K562 (cell line): Measurements from ENCODE around the gene SV2A. TPM values are rescaled to one million over a fixed set of nuclear protein-coding genes. Genes with fewer than 3 reads are reported as not detected.
"Not testable (repeated sequence)": the region's sequence is repeated elsewhere in the genome, so short reads cannot be mapped to it uniquely, and the experiment has no call there.

ENCODE experiments used
- ATAC-seq: fragments of 200-7000 bp; cut with Tn5 transposase; 3 replicates; pipeline ENCODE4 v1.9.1; 2020; ENCODE audit warnings: moderate library complexity
- BruUV-seq: library from RNA; stranded (reverse); fragments of 400-500 nt; replicated peaks from 2 replicates; lab custom pipeline; 2021; lab: Mats Ljungman, UMichigan
- CTCF ChIA-PET: fragments of 300-600 bp; formaldehyde crosslinking; extraction: SDS; loops from one replicate; lab custom pipeline; 2021; ENCODE audit warnings: low intra/inter-chr PET ratio; lab: Yijun Ruan, JAX
- POLR2A ChIA-PET: fragments of 300-600, 350-650 bp; sonication (Branson Sonifier 250); formaldehyde crosslinking; extraction: SDS; loops from one replicate; lab custom pipeline; 2021; ENCODE audit warnings: antibody characterized with exemption, inconsistent platforms; lab: Yijun Ruan, JAX
- DNase-seq, 4 experiments: peaks; one replicate each; pipeline versions ENCODE4 v3.0.0 to v3.0.0-alpha.2; 2011 to 2018; ENCODE audit warnings: low spot score in 3 of 4, mixed read lengths in 3 of 4; ENCODE audit errors: extremely low read depth in 1 of 4
- FAIRE-seq: peaks from 2 replicates; lab custom pipeline; 2011; peaks lifted over from hg19 to GRCh38; lab: Jason Lieb, UNC
- H2AFZ ChIP-seq: 2 replicates; pipeline ENCODE4 v1.6.0; 2011; ENCODE audit warnings: low read depth, low read length, control low read depth, inconsistent platforms
- H3K27ac ChIP-seq: fragments of 200-600 bp; 3 replicates; pipeline ENCODE4 v1.8.0; 2011; ENCODE audit warnings: low read depth, mild to moderate bottlenecking, control low read depth, inconsistent platforms, low read length, moderate library complexity, mixed read lengths; ENCODE audit errors: extremely low read depth
- H3K27me3 ChIP-seq, 2 experiments: fragments of 300-600 bp in 1 of 2; 2 replicates in 1 of 2; 3 replicates in 1 of 2; pipeline versions ENCODE4 v1.6.0 to v1.8.0; 2011; ENCODE audit warnings: inconsistent platforms in 2 of 2, low read length in 2 of 2, mild to moderate bottlenecking in 1 of 2, mixed read lengths in 1 of 2, moderate library complexity in 1 of 2; ENCODE audit not compliant: control insufficient read depth in 2 of 2, insufficient read depth in 2 of 2
- H3K36me3 ChIP-seq: fragments of 300-600 bp; 3 replicates; pipeline ENCODE4 v1.8.0; 2011; ENCODE audit warnings: mild to moderate bottlenecking, low read length, inconsistent platforms; ENCODE audit not compliant: control insufficient read depth, insufficient read depth
- H3K4me1 ChIP-seq, 2 experiments: fragments of 200-600 bp in 1 of 2; replicated peaks in 1 of 2; 2 replicates in 1 of 2; 3 replicates in 1 of 2; pipeline versions ENCODE4 v1.5.1 to v1.8.0; 2011; ENCODE audit warnings: inconsistent platforms in 2 of 2, low read length in 2 of 2, mild to moderate bottlenecking in 1 of 2, mixed read lengths in 1 of 2, moderate library complexity in 1 of 2; ENCODE audit not compliant: control insufficient read depth in 2 of 2, insufficient read depth in 2 of 2
- H3K4me2 ChIP-seq: 2 replicates; pipeline ENCODE4 v1.6.1; 2011; ENCODE audit warnings: low read length, control low read depth, inconsistent platforms, mixed read lengths; ENCODE audit not compliant: insufficient read depth
- H3K4me3 ChIP-seq: fragments of 200-600 bp; sonication (generic), shearing (Covaris generic); 2 replicates; pipeline ENCODE4 v1.5.1; 2016; ENCODE audit warnings: control low read depth, inconsistent platforms
- H3K79me2 ChIP-seq: fragments of 200-600 bp; 3 replicates; pipeline ENCODE4 v1.8.0; 2011; ENCODE audit warnings: low read length, inconsistent platforms; ENCODE audit not compliant: control insufficient read depth, insufficient read depth
- H3K9ac ChIP-seq, 2 experiments: 2 replicates each; pipeline versions ENCODE4 v1.6.0 to v1.6.1; 2011; ENCODE audit warnings: low read depth in 2 of 2, low read length in 2 of 2, control low read depth in 1 of 2, inconsistent platforms in 1 of 2, mild to moderate bottlenecking in 1 of 2, mixed read lengths in 1 of 2; ENCODE audit not compliant: insufficient read depth in 1 of 2
- H3K9me1 ChIP-seq: one replicate; pipeline ENCODE4 v1.6.0; 2011; ENCODE audit warnings: inconsistent platforms, mild to moderate bottlenecking, low read length, moderate library complexity; ENCODE audit not compliant: control insufficient read depth, insufficient read depth
- H3K9me3 ChIP-seq: replicated peaks from 2 replicates; pipeline ENCODE4 v1.5.1; 2011; ENCODE audit warnings: low read depth, low read length, inconsistent platforms; ENCODE audit not compliant: control insufficient read depth, insufficient read depth
- H4K20me1 ChIP-seq: replicated peaks from 2 replicates; pipeline ENCODE4 v1.6.1; 2011; ENCODE audit warnings: low read length, inconsistent platforms, mixed read lengths; ENCODE audit not compliant: control insufficient read depth, insufficient read depth
- MAFF ChIP-seq: IDR thresholded peaks from 2 replicates; pipeline ENCODE4 v1.6.1; 2012; ENCODE audit warnings: low read length, improper control_type of control experiment
- MEF2D ChIP-seq: conservative IDR thresholded peaks from 2 replicates; pipeline ENCODE4 v1.6.1; 2016; ENCODE audit warnings: low read depth, missing genetic modification characterization, missing compliant biosample characterization
- NFE2 ChIP-seq: IDR thresholded peaks from 2 replicates; pipeline ENCODE4 v1.6.1; 2014; ENCODE audit warnings: antibody characterized with exemption, low read depth
- RFX1 ChIP-seq: fragments of 450-650 bp; IDR thresholded peaks from 2 replicates; pipeline ENCODE4 v1.6.1; 2016; ENCODE audit warnings: mild to moderate bottlenecking, moderate library complexity
- ZNF12 ChIP-seq: sonication (generic); formaldehyde crosslinking; IDR thresholded peaks from 2 replicates; pipeline ENCODE4 v1.4.0; 2020; ENCODE audit warnings: mild to moderate bottlenecking, missing genetic modification reagents
- ZNF165 ChIP-seq: fragments of 250-450 bp; sonication (Bioruptor Pico); IDR thresholded peaks from 2 replicates; pipeline ENCODE4 v1.4.0; 2020; ENCODE audit warnings: borderline replicate concordance
- ZNF507 ChIP-seq: conservative IDR thresholded peaks from 2 replicates; pipeline ENCODE4 v1.6.1; 2017; ENCODE audit warnings: missing genetic modification characterization, missing compliant biosample characterization
- WGBS: fragments of 100-300 bp; shearing (Covaris generic); methylation state at CpG from one replicate; pipeline ENCODE4 v1.1.6; 2016; ENCODE audit warnings: low coverage, mixed read lengths; ENCODE audit not compliant: insufficient coverage; ENCODE audit errors: missing lambda C conversion rate; 5-methylcytosine and 5-hydroxymethylcytosine counted together
- in situ Hi-C: fragments of 300-500 bp; cut with MboI; formaldehyde crosslinking; loops from 4 replicates; pipeline ENCODE4 v1.15.0; 2018; ENCODE audit warnings: inconsistent platforms, mixed read lengths
- intact Hi-C: fragments of 100-400 bp; cut with micrococcal nuclease; formaldehyde crosslinking; loops from 2 replicates; pipeline ENCODE4 v1.14.2; 2022
- polyA plus RNA-seq, 8 experiments: library from polyadenylated mRNA; depleted of rRNA in 4 of 8; stranded (reverse) in 5 of 8; unstranded in 3 of 8; fragments of >200 nt; fragmentation: Nextera tagmentation in 2 of 8; fragmentation: Illumina TruSeq in 1 of 8; extraction: Ambion mirVana in 2 of 8; extraction: Trizol in 1 of 8; gene quantifications; 2 replicates each; pipeline versions ENCODE4 v1.2.1 to v1.2.3, GENCODE V29; 2011 to 2014; ENCODE audit warnings: inconsistent platforms in 1 of 8, missing spikeins in 1 of 8
- total RNA-seq, 7 experiments: library from RNA; depleted of rRNA in 6 of 7; stranded (reverse); fragments of >200 nt in 6 of 7; fragmentation: Illumina TruSeq in 2 of 7; extraction: Trizol in 2 of 7; gene quantifications; 2 replicates each; pipeline versions ENCODE4 v1.2.1 to v1.2.3, GENCODE V29; 2011 to 2021; ENCODE audit warnings: low replicate concordance in 1 of 7
- TF ChIP-seq, protein P1 (sequence below): fragments of 450-650 bp; IDR thresholded peaks from 2 replicates; pipeline ENCODE4 v1.6.1; 2016; ENCODE audit warnings: borderline replicate concordance

Gene SV2A
- total and polyA plus RNA-seq, 9 of the 15 experiments (the other 6 are each of a cell fraction or from before 2014, with no cell fraction given): 0.07 to 0.22 (median 0.11) TPM; not detected in 1

DNA sequence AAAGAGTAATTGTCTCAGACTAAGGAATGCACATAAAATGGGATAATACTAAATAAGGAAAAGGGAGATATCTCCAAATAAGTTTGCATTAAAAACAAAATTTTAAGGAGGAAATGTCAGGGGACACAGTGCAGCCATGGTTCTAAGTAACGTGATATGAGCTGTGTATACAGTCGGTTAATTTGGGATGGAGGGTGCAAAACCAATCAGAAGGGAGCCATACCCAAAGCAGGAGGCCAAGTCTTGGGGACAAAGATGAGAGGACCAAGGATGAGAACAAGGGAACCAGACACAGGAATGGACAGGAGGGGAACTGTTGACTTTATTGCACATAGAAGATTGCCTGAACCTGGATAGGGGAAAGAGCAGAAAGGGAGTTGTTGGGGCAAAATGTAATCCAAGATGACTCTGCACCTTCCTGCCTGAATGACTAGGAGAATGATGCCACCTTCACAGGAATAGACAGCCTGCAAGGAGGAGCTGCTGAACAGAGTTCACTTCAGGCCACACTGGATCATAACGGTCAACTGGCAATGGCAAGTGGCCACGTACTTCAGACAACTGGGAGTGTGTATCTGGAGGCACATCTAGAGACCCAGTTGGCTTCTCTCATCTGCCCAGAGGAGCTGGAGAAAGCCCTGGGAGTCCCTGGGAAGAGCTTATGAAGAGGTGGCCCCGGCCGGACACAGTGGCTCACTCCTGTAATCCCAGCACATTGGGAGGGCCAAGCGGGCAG is 40.3 kb downstream of the SV2A start (continued):
- TF ChIP-seq, protein P1, sequence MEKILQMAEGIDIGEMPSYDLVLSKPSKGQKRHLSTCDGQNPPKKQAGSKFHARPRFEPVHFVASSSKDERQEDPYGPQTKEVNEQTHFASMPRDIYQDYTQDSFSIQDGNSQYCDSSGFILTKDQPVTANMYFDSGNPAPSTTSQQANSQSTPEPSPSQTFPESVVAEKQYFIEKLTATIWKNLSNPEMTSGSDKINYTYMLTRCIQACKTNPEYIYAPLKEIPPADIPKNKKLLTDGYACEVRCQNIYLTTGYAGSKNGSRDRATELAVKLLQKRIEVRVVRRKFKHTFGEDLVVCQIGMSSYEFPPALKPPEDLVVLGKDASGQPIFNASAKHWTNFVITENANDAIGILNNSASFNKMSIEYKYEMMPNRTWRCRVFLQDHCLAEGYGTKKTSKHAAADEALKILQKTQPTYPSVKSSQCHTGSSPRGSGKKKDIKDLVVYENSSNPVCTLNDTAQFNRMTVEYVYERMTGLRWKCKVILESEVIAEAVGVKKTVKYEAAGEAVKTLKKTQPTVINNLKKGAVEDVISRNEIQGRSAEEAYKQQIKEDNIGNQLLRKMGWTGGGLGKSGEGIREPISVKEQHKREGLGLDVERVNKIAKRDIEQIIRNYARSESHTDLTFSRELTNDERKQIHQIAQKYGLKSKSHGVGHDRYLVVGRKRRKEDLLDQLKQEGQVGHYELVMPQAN: no peak
- TF ChIP-seq MAFF (peak; percentile 17), RFX1 (no peak), ZNF507 (tag) (no peak), ZNF12 (no peak), MEF2D (tag) (no peak), ZNF165 (no peak), NFE2 (peak; percentile 74)

DNA sequence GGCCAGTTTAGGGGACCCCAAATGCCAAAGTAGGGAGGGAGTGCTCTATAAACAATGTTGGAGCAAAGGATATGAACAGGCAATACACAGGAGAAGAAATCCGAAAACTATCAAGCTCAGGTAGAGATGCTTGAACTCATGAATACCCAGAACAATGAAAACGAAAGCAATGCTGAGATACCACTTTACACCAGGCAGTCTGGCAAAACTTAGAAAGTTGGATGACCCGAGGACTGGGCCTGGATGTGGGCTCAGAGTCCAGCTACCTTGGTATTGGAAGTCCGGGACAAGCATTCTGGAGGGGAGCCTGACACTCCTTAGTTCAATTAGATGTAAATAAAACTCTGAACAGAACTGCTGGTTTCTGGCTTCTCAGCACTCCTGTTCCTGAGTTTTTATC is 44.6 kb downstream of the SV2A start:
- H3K4me2 ChIP-seq, H3K27me3 ChIP-seq, H4K20me1 ChIP-seq, H3K4me1 ChIP-seq, H3K9me1 ChIP-seq, H3K27ac ChIP-seq, intact Hi-C loops, H3K9me3 ChIP-seq, H3K9ac ChIP-seq, POLR2A ChIA-PET, H2AFZ ChIP-seq, in situ Hi-C loops, CTCF ChIA-PET, H3K36me3 ChIP-seq, BruUV-seq, FAIRE-seq, H3K4me3 ChIP-seq, ATAC-seq, DNase-seq, H3K79me2 ChIP-seq: not testable (repeated sequence)
- no CpG with 5 or more reads among the region's 4 CpGs for WGBS

DNA sequence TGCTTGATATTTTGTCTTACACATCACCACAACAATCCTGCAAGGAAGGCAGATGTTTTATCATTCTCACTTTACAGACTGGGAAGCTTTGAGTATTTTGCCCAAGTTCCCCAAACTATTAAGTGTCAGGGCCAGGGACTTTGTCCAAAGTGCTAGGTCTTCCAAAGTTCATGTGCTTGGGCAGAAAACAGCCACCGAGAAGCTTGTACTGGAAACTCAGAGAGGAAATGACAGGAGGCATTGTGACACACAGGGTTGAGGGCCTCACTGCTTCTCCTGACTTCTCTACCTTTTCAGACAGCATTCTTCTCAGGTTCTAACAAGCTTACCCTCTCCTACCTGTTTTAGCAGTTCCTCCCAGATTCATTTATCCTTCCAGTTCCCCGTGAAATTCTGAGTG is 50.8 kb downstream of the SV2A start:
- H3K4me2 ChIP-seq, H2AFZ ChIP-seq, H3K36me3 ChIP-seq, H3K9me1 ChIP-seq, POLR2A ChIA-PET, CTCF ChIA-PET, H3K9me3 ChIP-seq, ATAC-seq, H3K9ac ChIP-seq, H3K4me3 ChIP-seq, H3K27ac ChIP-seq, in situ Hi-C loops, H4K20me1 ChIP-seq, FAIRE-seq, H3K4me1 ChIP-seq, H3K27me3 ChIP-seq, intact Hi-C loops, H3K79me2 ChIP-seq, BruUV-seq, DNase-seq: not testable (repeated sequence)
- no CpG with 5 or more reads among the region's 2 CpGs for WGBS
